Measurements from ENCODE around the gene METTL16. TPM values are rescaled to one million over a fixed set of nuclear protein-coding genes. Genes with fewer than 3 reads are reported as not detected.

METTL16 gene
- total RNA-seq, 4 donors from 2014 or later: 30.4 to 48.9 (median 44.7) TPM

DNA sequence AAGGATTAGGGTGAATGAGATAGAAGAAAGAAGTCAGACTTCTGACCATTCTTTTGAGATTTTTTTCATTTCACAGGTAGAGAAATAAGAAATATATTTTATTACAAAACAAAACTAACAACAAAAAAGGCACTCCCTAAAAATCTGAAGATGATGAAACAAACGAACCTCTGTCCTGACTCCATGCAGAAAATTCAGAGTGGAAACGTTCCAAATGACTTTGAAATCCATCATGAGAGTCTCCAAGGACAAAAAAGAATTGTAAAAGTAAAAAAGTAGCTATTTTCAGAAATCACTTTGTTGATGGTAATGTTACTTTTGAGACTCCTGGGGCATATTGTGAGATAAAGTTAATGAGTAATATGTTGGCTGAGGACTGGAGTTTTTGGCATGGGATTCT lies 84.5 kb downstream of the METTL16 start:
- Histone ChIP-seq H3K27ac (no peak overlapping the region), H3K9me3 (no peaks in the 10 kb centered on the region), H3K36me3 (no peaks in the 10 kb centered on the region), H3K27me3 (no peaks in the 10 kb centered on the region), H3K4me1 (no peaks in the 10 kb centered on the region), H3K4me3 (replicated peaks in 1 of 3) (no peak overlapping the region)
- 72% methylated on average over 2 of the region's 2 CpGs for WGBS, 2 donors
- TF ChIP-seq CTCF (IDR thresholded peaks at IDR 0.05) (no peak), POLR2A (IDR thresholded peaks at IDR 0.05) (no peak)
- DNase-seq: no peak
- intact Hi-C loops (cut with DNase I): loop anchor here (10.0 kb wide), 1 partner anchor 278 kb away; no protein-coding TSS in a partner anchor

DNA sequence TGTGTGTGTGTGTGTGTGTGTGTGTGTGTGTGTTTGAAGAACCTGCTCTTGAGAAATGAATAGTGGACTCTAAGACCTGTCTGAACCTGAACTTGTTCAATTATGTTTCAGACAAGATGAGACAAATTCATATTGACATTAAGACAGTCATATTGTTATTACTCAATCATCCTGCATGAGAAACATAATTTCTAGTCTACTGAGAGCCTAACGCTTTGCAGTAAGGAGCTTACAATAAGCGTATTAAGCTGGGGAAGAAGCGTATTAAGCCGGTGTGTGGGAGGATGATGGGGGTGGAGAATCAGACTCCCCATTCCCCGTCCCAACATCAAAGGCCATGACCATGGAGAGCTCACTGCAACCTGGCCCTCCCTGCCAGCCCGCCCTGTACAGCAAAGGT lies 88.4 kb downstream of the METTL16 start:
- no peak for DNase-seq
- Histone ChIP-seq H3K4me1 (peaks cover 0 to 6% of the 10 kb centered on the region in 2 donors), H3K9me3 (no peaks in the 10 kb centered on the region), H3K36me3 (peaks cover 10 to 18% of the 10 kb centered on the region in 2 donors), H3K4me3 (replicated peaks in 1 of 3) (no peak overlapping the region), H3K27me3 (no peaks in the 10 kb centered on the region), H3K27ac (no peak overlapping the region)
- TF ChIP-seq POLR2A (IDR thresholded peaks at IDR 0.05): no peak
- TF ChIP-seq CTCF (IDR thresholded peaks at IDR 0.05): no peak
- intact Hi-C loops (cut with DNase I): loop anchor here (10.0 kb wide), 1 partner anchor 282 kb away; no protein-coding TSS in a partner anchor
- 93 to 94% methylated on average over 6 of the region's 6 CpGs for WGBS, 2 donors

DNA sequence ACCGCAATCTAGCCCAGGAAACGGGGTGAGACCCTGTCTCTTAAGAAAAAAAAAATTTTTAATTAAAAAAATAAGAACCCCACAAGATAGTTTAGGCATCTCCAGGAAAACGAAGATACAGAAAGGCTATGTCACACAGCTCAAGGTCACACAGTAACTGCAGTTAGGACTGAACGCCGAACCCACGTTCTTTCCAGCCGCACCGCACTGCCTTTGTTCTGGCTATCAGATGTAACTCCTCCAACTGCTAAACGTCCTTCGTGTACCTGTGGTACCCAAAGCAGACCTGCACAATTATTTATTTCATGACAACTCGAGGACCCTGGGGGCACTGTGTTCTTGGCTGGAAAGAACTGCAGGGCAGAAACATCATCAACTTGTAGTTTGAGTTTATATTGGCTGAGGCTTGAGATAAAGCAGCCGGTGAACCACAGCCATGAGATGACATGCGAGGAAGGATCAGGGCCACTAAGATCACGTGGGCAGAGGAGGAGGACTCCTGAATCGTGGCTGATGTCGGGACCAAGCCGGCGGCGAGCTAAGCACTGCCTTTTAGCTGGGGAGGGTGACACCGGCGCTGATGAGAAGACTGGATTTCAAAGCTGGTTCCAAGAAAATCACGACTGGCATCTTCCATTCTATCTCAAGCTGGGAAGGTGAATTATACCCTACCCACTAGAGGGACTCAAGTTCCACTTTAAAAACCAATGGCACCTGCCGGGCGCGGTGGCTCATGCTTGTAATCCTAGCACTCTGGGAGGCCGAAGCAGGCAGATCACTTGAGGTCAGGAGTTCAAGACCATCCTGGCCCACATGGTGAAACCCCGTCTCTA lies 90.2 kb downstream of the METTL16 start:
- TF ChIP-seq POLR2A (IDR thresholded peaks at IDR 0.05): no peak
- TF ChIP-seq CTCF (IDR thresholded peaks at IDR 0.05): peak in 4 of 6 experiments; percentile 36 to 48 (median 36)
- Histone ChIP-seq H3K4me3 (replicated peaks in 1 of 3) (no peak overlapping the region), H3K9me3 (no peaks in the 10 kb centered on the region), H3K27me3 (no peaks in the 10 kb centered on the region), H3K36me3 (peaks cover 10 to 18% of the 10 kb centered on the region in 2 donors), H3K27ac (no peak overlapping the region), H3K4me1 (peaks cover 0 to 7% of the 10 kb centered on the region in 2 donors)
- 65 to 71% methylated on average over 24 to 27 of the region's 27 CpGs for WGBS, 2 donors
- peak; percentile 67 to 70 for DNase-seq
- intact Hi-C loops (cut with DNase I): loop anchor here (10.0 kb wide), 1 partner anchor 283 kb away; no protein-coding TSS in a partner anchor

GRCh38 chr17:2420176-2420575 lies 91.5 kb downstream of the METTL16 start:
- intact Hi-C loops (cut with DNase I): loop anchor here (10.0 kb wide), 1 partner anchor 285 kb away; no protein-coding TSS in a partner anchor
- peaks cover 0 to 12% of the 10 kb centered on the region in 2 donors for H3K4me1 ChIP-seq
- WGBS, 2 donors: 79 to 81% methylated on average over 12 of the region's 12 CpGs
- no peak overlapping the region for H3K4me3 ChIP-seq (replicated peaks in 1 of 3)
- no peak for DNase-seq
- TF ChIP-seq CTCF (IDR thresholded peaks at IDR 0.05) (no peak), POLR2A (IDR thresholded peaks at IDR 0.05) (peak in 1 of 2 donors; percentile 0)
- no peak overlapping the region for H3K27ac ChIP-seq
- H3K9me3 ChIP-seq: no peaks in the 10 kb centered on the region
- peaks cover 10 to 18% of the 10 kb centered on the region in 2 donors for H3K36me3 ChIP-seq
- no peaks in the 10 kb centered on the region for H3K27me3 ChIP-seq

GRCh38 chr17:2419486-2419885 lies 92.2 kb downstream of the METTL16 start:
- Histone ChIP-seq H3K4me3 (replicated peaks in 1 of 3) (no peak overlapping the region), H3K27me3 (no peaks in the 10 kb centered on the region), H3K9me3 (no peaks in the 10 kb centered on the region), H3K27ac (peak overlapping the region in 1 of 3 donors; percentile 57), H3K4me1 (peaks cover 0 to 12% of the 10 kb centered on the region in 2 donors), H3K36me3 (peaks cover 10 to 18% of the 10 kb centered on the region in 2 donors)
- DNase-seq: no peak
- no peak for TF ChIP-seq CTCF (IDR thresholded peaks at IDR 0.05)
- TF ChIP-seq POLR2A (IDR thresholded peaks at IDR 0.05): no peak
- intact Hi-C loops (cut with DNase I): no loop called here
- 78 to 85% methylated on average over 6 of the region's 6 CpGs for WGBS, 2 donors

Measured in thyroid gland (tissue), 4 donors.